GM15510 (cell line): ENCODE data around the gene LRFN2.

Experiments
- POLR2A ChIP-seq: IDR thresholded peaks from 3 replicates; pipeline ENCODE4 v1.6.1; 2011; ENCODE audit warnings: borderline replicate concordance; ENCODE audit not compliant: insufficient read length; ENCODE audit errors: extremely low read depth

Gene LRFN2

GRCh38 chr6:40540790-40541189 lies 46.4 kb downstream of the LRFN2 start:
- TF ChIP-seq POLR2A = no peak

GRCh38 chr6:40539853-40540252 lies 47.3 kb downstream of the LRFN2 start:
- no peak for TF ChIP-seq POLR2A

DNA sequence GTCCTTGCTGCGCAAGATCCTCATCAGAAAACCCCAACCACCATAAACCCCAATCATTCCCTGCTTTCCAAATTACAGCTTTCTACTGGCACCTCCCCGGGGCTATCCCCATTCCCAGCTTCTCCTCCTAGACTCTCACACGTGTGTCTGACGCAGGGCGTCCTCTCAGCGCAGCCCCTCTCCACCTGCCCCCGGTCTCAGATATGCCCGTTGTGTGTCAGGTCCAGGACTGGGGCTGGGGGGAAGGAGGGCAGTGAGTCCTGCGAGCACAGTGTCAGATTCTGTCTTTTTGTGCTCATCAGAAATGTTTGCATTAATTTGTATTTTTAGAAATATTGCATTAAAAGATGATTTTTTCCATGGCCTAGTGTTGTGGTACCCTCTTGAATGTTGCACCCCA lies 48.6 kb downstream of the LRFN2 start:
- TF ChIP-seq POLR2A = no peak

DNA sequence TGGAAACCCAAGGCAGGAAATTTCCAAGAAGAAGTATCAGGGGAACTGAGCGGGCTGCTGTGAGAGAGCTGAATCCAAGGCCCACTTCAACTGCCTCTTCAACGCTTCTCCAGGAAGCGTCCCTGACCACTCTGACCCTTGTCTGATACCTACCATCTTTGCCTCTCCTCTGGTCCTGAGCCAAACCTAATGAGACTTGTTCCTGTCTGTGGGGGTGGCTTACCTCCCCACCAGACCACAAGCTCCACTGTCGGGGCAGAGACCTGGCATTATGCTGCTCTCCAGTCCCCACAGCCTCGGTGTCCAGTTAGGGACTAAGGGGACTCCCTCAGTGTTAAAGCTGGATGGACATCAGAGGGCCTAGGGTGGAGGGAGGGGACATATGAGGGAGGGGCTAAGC lies 49.7 kb downstream of the LRFN2 start:
- TF ChIP-seq POLR2A = no peak

GRCh38 chr6:40536442-40536841 lies 50.7 kb downstream of the LRFN2 start:
- TF ChIP-seq POLR2A = no peak

DNA sequence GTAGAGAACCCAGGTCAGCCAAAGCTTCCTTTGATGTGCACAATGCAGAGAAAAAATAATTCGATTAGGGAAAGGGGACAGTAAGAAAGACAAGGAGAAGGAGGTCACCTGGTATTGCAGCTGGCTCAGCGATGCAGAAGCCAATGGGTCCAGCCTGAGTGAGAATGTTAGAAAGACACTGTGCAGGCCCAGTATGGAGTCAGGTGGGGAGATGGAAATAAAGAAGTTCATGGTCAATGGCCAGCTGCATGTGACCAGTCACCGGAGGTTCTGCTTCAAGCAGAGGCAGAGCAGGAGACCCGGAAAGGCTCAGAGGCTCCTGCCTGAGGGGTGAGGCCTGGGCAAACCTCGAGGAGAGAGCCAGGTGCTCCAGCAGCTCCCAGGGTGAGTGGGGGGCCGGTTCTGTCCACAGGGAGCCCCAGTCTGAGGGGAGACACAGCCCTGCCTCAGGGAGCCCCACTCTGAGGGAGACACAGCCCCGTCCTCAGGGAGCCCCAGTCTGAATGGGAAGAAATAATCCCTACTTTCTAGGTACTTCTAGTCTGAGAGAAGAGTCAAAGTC lies 51.3 kb downstream of the LRFN2 start:
- TF ChIP-seq POLR2A = no peak

- TF ChIP-seq POLR2A = no peak
Measured at GRCh38 chr6:40535110-40535818, 51.9 kb downstream of the LRFN2 start.

DNA sequence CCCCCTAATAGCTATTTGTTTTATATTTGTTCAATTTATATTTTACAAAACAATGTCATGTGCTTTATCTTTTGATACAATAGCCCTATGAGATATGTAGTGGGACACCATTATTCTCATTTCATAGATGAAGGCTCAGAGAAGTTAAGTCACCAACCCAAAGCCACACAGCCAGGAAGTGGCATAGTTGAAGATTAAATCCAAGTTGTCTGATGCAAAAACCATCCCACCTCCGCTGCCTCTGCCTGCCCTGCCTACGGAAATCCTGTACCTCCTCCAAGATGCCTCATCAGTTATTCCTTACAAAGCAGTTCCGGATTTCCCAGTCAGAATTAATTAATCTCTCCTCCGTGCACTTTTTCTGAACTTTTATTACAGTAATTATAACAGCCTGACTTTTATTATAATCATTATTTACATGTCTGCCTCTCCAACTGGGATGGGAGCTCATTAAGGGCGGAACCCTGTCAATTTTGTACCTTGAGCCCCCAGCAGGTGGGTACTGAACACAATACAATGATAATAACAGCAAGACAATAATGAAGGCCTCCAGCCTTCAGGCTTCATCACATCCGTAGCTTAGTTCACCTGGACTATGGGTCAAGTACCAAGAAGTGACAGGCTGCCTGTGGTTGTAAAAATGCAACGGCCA lies 54.7 kb downstream of the LRFN2 start:
- no peak for TF ChIP-seq POLR2A

DNA sequence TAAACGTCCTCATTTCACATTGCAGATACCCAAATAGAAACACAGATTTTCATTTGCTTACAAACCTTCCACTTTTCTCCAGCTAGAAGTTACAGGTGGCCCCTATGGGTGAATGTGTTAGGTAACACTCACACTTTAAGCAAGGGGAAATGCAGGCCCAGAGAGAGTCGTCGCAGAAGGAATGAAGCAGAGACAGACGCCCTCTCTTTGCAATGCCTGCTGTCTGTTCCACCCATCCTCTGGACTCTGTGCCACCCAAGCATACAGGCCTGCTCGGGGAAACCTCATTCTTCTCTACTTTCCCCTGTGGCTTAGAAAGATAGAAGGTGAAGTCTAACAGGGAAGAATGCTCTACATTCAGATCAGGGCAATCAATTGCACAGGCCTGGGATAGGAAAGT lies 57.2 kb downstream of the LRFN2 start:
- no peak for TF ChIP-seq POLR2A

GRCh38 chr6:40529040-40529439 lies 58.1 kb downstream of the LRFN2 start:
- TF ChIP-seq POLR2A = no peak

DNA sequence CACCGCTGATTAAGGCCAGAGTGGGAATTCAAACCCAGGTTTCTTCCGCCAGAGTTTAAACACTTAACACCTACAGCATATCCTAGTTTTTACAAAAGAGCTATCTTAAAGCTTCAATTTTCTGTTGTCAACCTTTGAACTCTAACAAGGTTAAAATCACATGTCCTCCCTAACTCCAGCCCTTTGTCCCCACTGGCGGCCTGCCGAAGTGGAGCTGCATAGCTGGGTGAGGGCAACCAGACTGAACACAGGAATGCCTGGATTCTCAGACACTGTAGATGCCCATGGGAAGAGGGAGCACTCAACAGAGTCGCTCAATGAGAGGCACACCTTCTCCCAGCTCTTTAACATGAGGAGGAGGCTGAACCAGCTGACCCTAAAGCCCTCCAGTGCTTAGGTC lies 59.1 kb downstream of the LRFN2 start:
- no peak for TF ChIP-seq POLR2A

DNA sequence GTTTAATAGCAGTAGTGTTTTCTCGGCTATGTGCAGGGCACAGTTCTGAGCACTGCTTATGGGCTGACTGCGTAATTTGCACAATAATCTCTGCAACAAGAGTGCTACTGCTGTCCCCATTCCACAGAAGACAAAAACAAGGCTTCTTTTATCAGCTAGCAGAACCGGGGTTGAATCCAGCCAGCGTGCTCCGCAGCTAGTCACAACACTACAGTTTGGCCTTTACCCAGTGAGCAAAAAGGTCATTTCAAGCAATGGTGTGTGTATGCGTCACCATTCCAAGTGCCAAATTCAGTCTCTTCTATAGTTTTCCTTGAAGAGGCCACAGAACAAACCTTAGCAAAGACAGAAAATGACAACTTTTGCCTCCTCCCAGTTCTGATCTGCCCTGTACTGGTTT lies 61.1 kb downstream of the LRFN2 start:
- no peak for TF ChIP-seq POLR2A

DNA sequence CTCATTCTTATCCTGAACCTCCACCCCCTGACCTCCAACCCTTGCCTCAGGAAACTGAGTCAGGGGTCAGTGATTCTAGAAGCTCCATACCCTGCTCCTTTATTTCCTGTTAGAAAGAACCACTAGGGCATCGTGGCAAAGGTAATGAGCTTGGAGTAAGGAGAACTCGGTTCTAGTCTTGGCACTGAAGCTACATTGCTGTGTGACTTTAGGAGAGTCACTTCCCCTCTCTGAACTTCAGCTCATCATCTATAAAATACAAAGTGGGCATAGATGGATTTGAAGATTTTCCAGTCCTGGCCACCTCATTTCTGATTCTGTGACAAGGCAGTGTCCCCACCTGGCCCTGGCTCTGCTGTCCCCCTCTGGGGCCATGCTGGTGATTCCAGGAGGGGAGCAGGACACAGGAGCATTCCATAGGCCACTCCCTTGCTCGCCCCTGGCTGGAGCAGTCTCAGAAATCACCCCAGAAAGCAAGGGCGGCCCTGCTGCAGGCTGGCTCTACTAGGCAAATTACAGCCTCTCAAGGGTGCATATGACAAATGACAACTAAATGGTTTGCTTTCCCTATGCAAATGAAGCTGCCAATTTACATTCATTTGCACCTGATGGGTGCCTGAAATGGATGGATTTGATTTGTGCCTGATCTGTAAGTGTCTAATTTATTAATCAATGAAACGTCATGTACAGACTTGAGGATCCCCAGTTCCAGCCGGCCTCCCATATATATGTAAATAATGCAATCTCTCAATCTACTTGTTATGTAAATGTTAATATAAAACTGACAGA lies 62.2 kb downstream of the LRFN2 start:
- no peak for TF ChIP-seq POLR2A

GRCh38 chr6:40523505-40524172 lies 63.5 kb downstream of the LRFN2 start:
- TF ChIP-seq POLR2A = no peak

DNA sequence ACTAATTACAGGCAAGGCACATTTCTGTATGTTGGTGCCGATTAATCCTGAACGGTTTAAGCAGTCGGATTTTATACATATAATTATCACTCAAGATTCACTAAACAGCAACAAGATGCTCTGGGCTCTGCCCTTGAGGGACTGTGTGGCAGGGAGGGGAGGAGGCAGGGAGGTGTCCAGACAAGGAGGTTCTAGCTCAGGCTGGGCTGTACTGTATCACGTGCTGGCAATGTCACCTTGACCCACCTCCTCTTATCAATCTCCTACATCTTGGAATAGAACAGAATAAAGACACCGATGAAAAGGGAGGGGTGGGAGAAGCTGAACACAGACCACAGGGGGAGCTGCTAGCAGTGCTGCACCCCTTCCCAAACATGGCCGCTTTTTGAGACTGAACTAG lies 65.7 kb downstream of the LRFN2 start:
- TF ChIP-seq POLR2A = no peak

GRCh38 chr6:40520678-40521077 lies 66.5 kb downstream of the LRFN2 start:
- no peak for TF ChIP-seq POLR2A

DNA sequence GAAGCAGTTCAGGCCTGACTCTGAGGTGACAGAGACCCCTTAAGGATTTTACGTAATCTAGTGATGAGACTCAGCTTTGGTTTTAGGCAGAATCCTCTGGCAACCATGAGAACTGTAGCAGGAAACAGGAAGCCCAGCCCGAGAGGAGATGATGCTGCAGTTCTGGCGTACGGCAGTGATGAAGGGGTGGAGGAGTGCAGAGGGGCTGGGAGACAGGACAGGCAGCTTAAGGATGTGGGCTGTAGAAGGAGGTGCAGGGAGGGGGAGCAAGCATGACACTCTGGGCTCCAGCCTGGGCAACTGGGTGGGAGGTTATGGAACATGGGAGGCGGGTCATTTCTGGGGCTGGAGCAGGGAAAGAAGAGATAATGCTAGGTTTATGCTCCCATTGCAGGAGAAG lies 67.1 kb downstream of the LRFN2 start:
- no peak for TF ChIP-seq POLR2A
